SH-SY5Y (cell line): ENCODE results near the gene PRAMEF15.
"Not testable (repeated sequence)": the region's sequence is repeated elsewhere in the genome, so short reads cannot be mapped to it uniquely, and the experiment has no call there.

Source experiments
- GATA2 ChIP-seq: IDR thresholded peaks from 2 replicates; pipeline ENCODE4 v1.6.1; 2011; ENCODE audit warnings: mild to moderate bottlenecking, low read depth, low read length
- GATA3 ChIP-seq: IDR thresholded peaks from 2 replicates; pipeline ENCODE4 v1.6.1; 2011; ENCODE audit warnings: low read depth, mild to moderate bottlenecking, low read length, moderate library complexity

Gene PRAMEF15

DNA sequence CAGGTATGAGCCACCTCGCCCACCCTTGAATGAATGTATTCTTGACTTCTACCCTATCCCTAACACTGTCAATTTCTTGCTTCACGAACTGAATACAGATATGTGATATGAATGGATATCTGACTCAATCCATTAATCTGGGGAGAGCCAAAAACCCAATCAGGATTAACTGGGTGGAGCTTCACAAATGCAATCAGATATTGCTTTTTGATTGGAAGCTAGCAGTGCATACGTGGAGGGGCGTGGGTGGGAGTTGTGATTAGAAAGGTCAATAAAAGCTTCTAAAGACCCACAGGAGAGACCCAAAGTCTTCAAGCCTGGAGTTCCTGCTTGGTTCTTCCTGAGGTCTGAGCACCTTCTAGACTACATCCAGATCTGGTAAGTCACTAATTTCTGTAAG lies at the start of gene PRAMEF15:
Gene PRAMEF15, plus strand, starts transcription at position 301 of the 400 bp plus-strand sequence. CDS start 2,827 bp downstream, outside the sequence.
- TF ChIP-seq GATA3, GATA2: not testable (repeated sequence)

DNA sequence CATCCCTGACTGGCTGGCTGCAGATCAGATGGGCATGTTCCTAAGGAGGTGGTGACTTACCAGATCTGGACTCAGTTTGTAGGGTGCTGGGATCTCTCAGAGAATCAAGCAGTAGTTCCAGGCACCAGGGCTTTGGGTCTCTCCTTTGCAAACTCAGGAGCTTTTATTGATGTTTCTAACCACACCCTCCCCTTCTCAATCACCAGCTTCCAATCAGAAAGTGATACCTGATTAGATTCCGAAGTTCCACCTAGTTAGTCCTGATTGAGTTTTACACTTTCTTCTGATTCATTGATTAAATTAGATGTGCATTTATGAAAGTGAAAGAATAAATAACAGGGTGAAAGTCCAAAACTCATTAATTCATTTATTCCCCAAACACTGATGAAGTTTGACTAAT lies 30.3 kb upstream of the PRAMEF15 start, which contains the start of gene PRAMEF8:
Gene PRAMEF8, minus strand, starts transcription at position 101 of the 400 bp plus-strand sequence. CDS start 1,046 bp downstream, outside the sequence.
- not testable (repeated sequence) for TF ChIP-seq GATA3, GATA2

DNA sequence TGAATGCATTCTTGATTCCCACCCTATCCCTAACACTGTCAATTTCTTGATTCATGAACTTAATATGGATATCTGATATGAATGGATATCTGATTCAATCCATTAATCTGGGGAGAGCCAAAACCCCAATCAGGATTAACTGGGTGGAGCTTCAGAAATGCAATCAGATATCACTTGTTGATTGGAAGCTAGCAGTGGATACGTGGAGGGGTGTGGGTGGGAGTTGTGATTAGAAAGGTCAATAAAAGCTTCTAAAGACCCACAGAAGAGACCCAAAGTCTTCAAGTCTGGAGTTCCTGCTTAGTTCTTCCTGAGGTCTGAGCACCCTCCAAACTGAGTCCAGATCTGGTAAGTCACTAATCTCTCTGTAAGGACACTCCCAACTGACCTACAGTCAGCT lies 12.1 kb upstream of the PRAMEF15 start, which contains the start of gene PRAMEF33:
Gene PRAMEF33, plus strand, starts transcription at position 301 of the 400 bp plus-strand sequence. CDS start 2,416 bp downstream, outside the sequence.
- TF ChIP-seq GATA2, GATA3: not testable (repeated sequence)

DNA sequence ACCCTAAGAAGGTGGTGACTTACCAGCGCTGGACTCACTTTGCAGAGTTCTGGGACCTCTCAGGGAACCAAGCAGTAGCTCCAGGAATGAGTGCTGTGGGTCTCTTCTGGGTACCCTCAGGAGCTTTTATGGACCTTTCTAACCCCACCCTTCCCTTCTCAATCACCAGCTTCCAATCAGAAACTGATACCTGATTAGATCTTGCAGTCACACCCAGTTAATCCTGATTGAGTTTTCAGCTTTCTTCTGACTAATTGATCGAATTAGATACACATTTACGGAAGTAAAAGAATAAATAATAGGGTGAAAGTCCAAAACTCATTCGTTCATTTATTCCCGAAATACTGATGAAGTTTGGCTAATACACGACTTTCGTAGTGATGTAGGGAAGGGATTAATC lies 31.7 kb downstream of the PRAMEF15 start, which contains the start of gene PRAMEF14:
Gene PRAMEF14, minus strand, starts transcription at position 101 of the 400 bp plus-strand sequence. CDS start 1,820 bp downstream, outside the sequence.
- TF ChIP-seq GATA3, GATA2: not testable (repeated sequence)
